Esophagus squamous epithelium (tissue), 5 donors: ENCODE results near the gene FAM193B. TPM values are rescaled to one million over a fixed set of nuclear protein-coding genes. Genes with fewer than 3 reads are reported as not detected.

Source experiments
- DNase-seq: peaks from one replicate; lab custom pipeline; 2025; lab: John Stamatoyannopoulos, UW
- H3K27ac ChIP-seq, 4 donors: fragments of 200-600 bp; sonication (generic); one replicate each; pipeline ENCODE4 v1.5.1; 2016 to 2019; ENCODE audit warnings: mild to moderate bottlenecking in 1 of 4
- H3K27me3 ChIP-seq, 4 donors: fragments of 200-600 bp; sonication (generic); 1 replicate in 3 of 4; 2 replicates in 1 of 4; pipeline versions ENCODE4 v1.5.1 to v1.6.0; 2017 to 2021; ENCODE audit warnings: antibody characterized with exemption in 1 of 4
- H3K36me3 ChIP-seq, 3 donors: fragments of 200-600 bp; sonication (generic); one replicate each; pipeline ENCODE4 v1.5.1; 2016 to 2019
- H3K4me1 ChIP-seq, 3 donors: fragments of 200-600 bp; sonication (generic); one replicate each; pipeline ENCODE4 v1.5.1; 2017 to 2019
- H3K4me3 ChIP-seq, 4 donors: fragments of 200-600 bp; sonication (generic); 1 replicate in 3 of 4; 2 replicates in 1 of 4; pipeline ENCODE4 v1.5.1; 2016 to 2019; ENCODE audit warnings: mild to moderate bottlenecking in 2 of 4, moderate library complexity in 1 of 4
- H3K9me3 ChIP-seq, 3 donors: fragments of 200-600 bp; sonication (generic); one replicate each; pipeline ENCODE4 v1.5.1; 2016 to 2019
- POLR2A ChIP-seq, 4 donors: fragments of 450-650 bp; IDR thresholded peaks; one replicate each; pipeline ENCODE4 v1.6.1; 2017; ENCODE audit warnings: antibody characterized with exemption in 4 of 4, mild to moderate bottlenecking in 4 of 4, moderate library complexity in 3 of 4
- WGBS, 2 donors: methylation state at CpG; one replicate each; pipeline ENCODE4 v1.1.5; 2018; 5-methylcytosine and 5-hydroxymethylcytosine counted together
- intact Hi-C: fragments of 100-400 bp; cut with DNase I; formaldehyde crosslinking; loops from one replicate; pipeline ENCODE4 v1.15.0; 2022
- total RNA-seq, 4 donors: library from RNA; depleted of rRNA; stranded (reverse); fragments of >200 nt; gene quantifications; one replicate each; pipeline ENCODE4 v1.1.0, GENCODE V29; 2016
- TF ChIP-seq, protein P1 (sequence below), 6 experiments: fragments of 450-650 bp in 4 of 6; fragments of 200-600 bp in 2 of 6; sonication (generic) in 2 of 6; IDR thresholded peaks; one replicate each; pipeline ENCODE4 v1.5.1; 2016 to 2019; ENCODE audit warnings: antibody characterized with exemption in 6 of 6, mild to moderate bottlenecking in 4 of 6, moderate library complexity in 4 of 6
- donor health status: DM: yes; HTN: yes; CAD: no.

Gene FAM193B
- total RNA-seq, 4 donors from 2014 or later: 28.5 to 52.1 (median 41.9) TPM

DNA sequence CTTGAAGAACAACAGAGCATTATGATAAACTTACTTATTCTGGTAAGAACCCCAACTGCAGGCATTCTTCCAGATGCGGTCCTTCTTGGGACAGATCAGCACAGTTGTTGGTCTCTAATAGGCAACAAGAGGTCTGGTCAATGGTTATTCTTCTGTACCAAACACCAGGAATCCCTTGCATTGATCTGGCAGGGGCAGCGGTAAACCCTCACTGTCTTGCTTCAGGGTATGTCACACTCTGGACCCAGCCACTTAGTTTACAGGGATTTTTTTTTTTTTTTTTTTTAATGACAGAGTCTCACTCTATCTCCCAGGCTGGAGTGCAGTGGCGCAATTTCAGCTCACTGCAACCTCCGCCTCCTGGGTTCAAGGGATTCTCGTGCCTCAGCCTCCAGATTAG lies 1.3 kb upstream of the FAM193B start:
- Histone ChIP-seq H3K4me1 (peaks cover 14 to 57% (median 14%) of the 10 kb centered on the region in 3 donors), H3K27ac (no peak overlapping the region), H3K27me3 (no peaks in the 10 kb centered on the region), H3K4me3 (no peak overlapping the region), H3K9me3 (no peaks in the 10 kb centered on the region), H3K36me3 (peaks cover 0 to 17% (median 0%) of the 10 kb centered on the region in 3 donors)
- 90 to 91% methylated on average over 5 of the region's 5 CpGs for WGBS, 2 donors
- intact Hi-C loops: no loop called here
- TF ChIP-seq, protein P1, sequence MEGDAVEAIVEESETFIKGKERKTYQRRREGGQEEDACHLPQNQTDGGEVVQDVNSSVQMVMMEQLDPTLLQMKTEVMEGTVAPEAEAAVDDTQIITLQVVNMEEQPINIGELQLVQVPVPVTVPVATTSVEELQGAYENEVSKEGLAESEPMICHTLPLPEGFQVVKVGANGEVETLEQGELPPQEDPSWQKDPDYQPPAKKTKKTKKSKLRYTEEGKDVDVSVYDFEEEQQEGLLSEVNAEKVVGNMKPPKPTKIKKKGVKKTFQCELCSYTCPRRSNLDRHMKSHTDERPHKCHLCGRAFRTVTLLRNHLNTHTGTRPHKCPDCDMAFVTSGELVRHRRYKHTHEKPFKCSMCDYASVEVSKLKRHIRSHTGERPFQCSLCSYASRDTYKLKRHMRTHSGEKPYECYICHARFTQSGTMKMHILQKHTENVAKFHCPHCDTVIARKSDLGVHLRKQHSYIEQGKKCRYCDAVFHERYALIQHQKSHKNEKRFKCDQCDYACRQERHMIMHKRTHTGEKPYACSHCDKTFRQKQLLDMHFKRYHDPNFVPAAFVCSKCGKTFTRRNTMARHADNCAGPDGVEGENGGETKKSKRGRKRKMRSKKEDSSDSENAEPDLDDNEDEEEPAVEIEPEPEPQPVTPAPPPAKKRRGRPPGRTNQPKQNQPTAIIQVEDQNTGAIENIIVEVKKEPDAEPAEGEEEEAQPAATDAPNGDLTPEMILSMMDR (IDR thresholded peaks at IDR 0.05): no peak
- TF ChIP-seq POLR2A (IDR thresholded peaks at IDR 0.05): no peak
- DNase-seq: no peak

DNA sequence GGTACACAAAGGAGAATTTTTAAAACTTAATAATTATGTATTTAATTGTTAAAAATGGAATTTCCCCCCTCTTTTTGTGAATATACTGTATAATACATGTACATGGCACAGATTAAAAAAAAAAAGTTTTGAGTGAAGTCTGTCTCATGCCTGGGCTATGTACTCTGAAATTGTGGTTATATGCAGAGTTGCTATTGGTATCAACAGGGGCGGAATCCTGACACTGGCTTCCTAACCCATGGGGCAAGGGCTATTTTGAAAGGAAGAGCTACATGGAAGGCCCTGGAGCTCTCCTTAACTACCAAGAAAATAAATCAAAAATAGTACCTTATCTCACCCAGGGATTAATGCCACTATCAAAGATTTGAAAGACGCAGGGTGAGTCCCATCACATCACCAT lies 865 bp upstream of the FAM193B start:
- Histone ChIP-seq H3K9me3 (no peaks in the 10 kb centered on the region), H3K4me1 (peaks cover 14 to 61% (median 14%) of the 10 kb centered on the region in 3 donors), H3K27ac (peak overlapping the region in 1 of 4 donors; percentile 70), H3K36me3 (peaks cover 0 to 22% (median 0%) of the 10 kb centered on the region in 3 donors), H3K27me3 (no peaks in the 10 kb centered on the region), H3K4me3 (peak overlapping the region in 2 of 4 donors; percentile 86 to 97)
- 70 to 94% methylated on average over 2 of the region's 2 CpGs for WGBS, 2 donors
- TF ChIP-seq POLR2A (IDR thresholded peaks at IDR 0.05): no peak
- TF ChIP-seq, protein P1 (IDR thresholded peaks at IDR 0.05): no peak
- no peak for DNase-seq
- intact Hi-C loops: no loop called here

DNA sequence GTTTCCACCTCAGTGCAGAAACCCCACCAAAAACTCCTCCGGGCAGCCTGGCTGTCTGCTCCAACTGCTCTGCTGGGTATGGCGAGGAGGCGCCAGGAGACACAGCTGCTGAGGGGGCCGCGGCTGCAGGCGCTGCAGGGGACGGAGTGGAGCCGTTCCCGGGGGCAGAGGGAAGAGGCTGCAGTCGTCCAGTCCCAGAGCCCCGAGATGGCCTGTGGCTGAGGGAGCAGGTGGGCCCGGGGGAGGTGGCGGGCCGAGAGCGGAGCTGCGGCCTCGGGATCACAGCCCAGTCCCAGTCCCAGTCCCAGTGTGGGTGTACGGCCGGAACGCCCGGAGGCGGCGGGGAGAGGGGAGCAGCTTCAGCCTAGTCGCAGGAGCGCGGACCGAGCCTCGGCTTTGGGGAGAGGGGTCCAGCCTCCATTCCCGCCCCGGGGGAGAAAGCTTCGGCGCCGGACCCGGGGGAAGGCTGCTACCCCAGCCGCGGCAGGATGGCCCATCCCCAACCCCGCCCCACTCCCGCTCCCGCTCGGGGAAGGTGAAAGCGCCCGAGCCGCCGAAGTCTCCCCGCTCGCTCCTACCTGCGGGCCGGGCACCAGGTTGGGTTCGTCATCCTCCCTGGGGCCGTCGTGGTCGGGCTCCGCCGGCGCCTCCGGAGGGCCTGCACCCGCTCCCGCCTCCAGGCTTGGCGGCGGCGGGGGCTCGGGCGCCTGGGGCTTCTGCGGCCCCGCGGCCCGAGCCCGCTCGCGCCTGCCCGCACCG lies 513 bp downstream of the FAM193B start:
- Histone ChIP-seq H3K27me3 (no peaks in the 10 kb centered on the region), H3K36me3 (peaks cover 0 to 23% (median 0%) of the 10 kb centered on the region in 3 donors), H3K4me1 (peaks cover 14 to 63% (median 15%) of the 10 kb centered on the region in 3 donors), H3K27ac (peak overlapping the region; percentile 91 to 95 (median 92)), H3K4me3 (peak overlapping the region; percentile 83 to 97 (median 90)), H3K9me3 (no peaks in the 10 kb centered on the region)
- TF ChIP-seq POLR2A (IDR thresholded peaks at IDR 0.05): no peak
- TF ChIP-seq, protein P1 (IDR thresholded peaks at IDR 0.05): no peak
- no CpG with 5 or more reads among the region's 72 CpGs for WGBS, 2 donors
- no peak for DNase-seq
- intact Hi-C loops: no loop called here

DNA sequence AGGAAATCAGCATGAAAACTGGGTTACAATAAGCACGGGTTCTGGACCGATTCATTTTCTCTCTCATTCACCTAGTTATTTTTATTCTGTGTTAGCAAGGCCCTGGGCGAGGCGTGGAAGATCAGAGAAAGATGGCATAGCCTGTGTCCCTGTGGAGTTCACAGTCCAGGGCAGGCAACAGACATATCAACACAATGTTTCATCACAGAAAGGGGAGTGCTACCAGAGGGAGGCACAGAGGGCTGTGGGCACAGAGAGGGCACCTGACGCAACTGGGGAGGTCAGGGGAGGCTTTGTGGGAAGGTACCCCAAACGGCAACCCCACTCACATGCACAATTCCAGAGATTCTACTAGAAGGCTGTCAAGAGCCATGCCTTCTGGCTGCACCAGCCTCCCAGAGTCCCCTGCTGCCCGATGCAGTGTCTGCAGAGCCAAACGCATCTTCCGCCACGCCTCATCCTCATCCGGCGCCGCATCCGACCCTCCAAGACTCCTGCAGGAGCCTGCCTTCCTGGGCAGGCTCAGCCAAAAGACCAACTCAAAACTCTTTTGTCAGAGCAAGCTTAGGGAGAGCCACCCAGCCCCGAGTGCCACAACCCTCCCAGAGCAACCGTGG lies 1.4 kb downstream of the FAM193B start:
- TF ChIP-seq, protein P1 (IDR thresholded peaks at IDR 0.05): no peak
- no peak for TF ChIP-seq POLR2A (IDR thresholded peaks at IDR 0.05)
- intact Hi-C loops: no loop called here
- Histone ChIP-seq H3K9me3 (no peaks in the 10 kb centered on the region), H3K27me3 (no peaks in the 10 kb centered on the region), H3K4me3 (peak overlapping the region; percentile 83 to 97 (median 90)), H3K36me3 (peaks cover 0 to 23% (median 0%) of the 10 kb centered on the region in 3 donors), H3K4me1 (peaks cover 21 to 68% (median 24%) of the 10 kb centered on the region in 3 donors), H3K27ac (peak overlapping the region; percentile 91 to 95 (median 92))
- 43 to 52% methylated on average over 9 to 16 of the region's 16 CpGs for WGBS, 2 donors
- DNase-seq: no peak

DNA sequence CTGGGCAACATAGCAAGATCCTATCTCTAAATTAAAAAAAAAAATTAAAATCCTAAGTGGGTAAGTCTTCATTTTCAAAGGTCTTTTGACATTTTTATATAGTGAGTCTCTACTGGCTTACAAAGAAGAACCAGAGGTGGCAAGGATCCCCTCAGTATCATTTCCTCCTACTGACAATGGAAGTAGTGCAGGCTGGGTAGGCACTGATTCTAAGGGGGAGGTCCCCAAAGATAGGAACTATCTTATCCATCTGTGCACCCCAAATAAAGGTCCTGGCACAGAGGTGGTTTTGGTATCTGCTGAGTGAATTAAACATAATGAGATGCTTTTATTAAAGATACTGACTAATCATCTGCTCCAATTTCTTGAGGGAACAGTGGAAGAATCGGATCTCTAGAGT lies 4.2 kb downstream of the FAM193B start:
- no peaks in the 10 kb centered on the region for H3K27me3 ChIP-seq
- no peaks in the 10 kb centered on the region for H3K9me3 ChIP-seq
- intact Hi-C loops: no loop called here
- no peak overlapping the region for H3K27ac ChIP-seq
- peaks cover 0 to 23% (median 0%) of the 10 kb centered on the region in 3 donors for H3K36me3 ChIP-seq
- 75 to 93% methylated on average over 1 of the region's 1 CpG for WGBS, 2 donors
- H3K4me1 ChIP-seq: peaks cover 40 to 91% (median 48%) of the 10 kb centered on the region in 3 donors
- TF ChIP-seq, protein P1 (IDR thresholded peaks at IDR 0.05): no peak
- TF ChIP-seq POLR2A (IDR thresholded peaks at IDR 0.05): no peak
- no peak overlapping the region for H3K4me3 ChIP-seq
- DNase-seq: no peak
